HG03135 (cell line): ENCODE measurements around the gene TCL1B.

ENCODE experiments used
- ATAC-seq: cut with Tn5 transposase; IDR thresholded peaks from one replicate; pipeline ENCODE4 v1.9.1; 2021; ENCODE audit warnings: mild to moderate bottlenecking, moderate library complexity; ENCODE audit not compliant: unreplicated experiment

The TCL1B gene

GRCh38 chr14:95700221-95700976, 14.2 kb downstream of the TCL1B start:
- no peak for ATAC-seq

- ATAC-seq, result no peak
Measured at GRCh38 chr14:95701846-95702221, 15.6 kb downstream of the TCL1B start.

- ATAC-seq, result no peak
Measured at GRCh38 chr14:95703341-95703740, 17.1 kb downstream of the TCL1B start.

- ATAC-seq, result no peak
Measured at GRCh38 chr14:95703805-95704204, 17.6 kb downstream of the TCL1B start.

- ATAC-seq, result no peak
Measured at GRCh38 chr14:95705518-95705917, 19.3 kb downstream of the TCL1B start.

GRCh38 chr14:95707327-95707726, 21.1 kb downstream of the TCL1B start:
- ATAC-seq, result no peak

GRCh38 chr14:95710106-95710505, 23.9 kb downstream of the TCL1B start:
- no peak for ATAC-seq

GRCh38 chr14:95711476-95712176, 25.4 kb downstream of the TCL1B start:
- ATAC-seq, result no peak

- ATAC-seq, result no peak
Measured at GRCh38 chr14:95712398-95712797, 26.2 kb downstream of the TCL1B start.

GRCh38 chr14:95713596-95714371, 27.6 kb downstream of the TCL1B start, which contains the start of gene TCL1A:
Gene TCL1A (minus strand): TSS chr14:95714125. CDS start chr14:95714066, 59 bp downstream.
- peak; percentile 81 for ATAC-seq

GRCh38 chr14:95722525-95723190, 36.4 kb downstream of the TCL1B start:
- ATAC-seq, result no peak

GRCh38 chr14:95725685-95726336, 39.6 kb downstream of the TCL1B start:
- ATAC-seq, result peak; percentile 82

GRCh38 chr14:95727056-95727700, 41.0 kb downstream of the TCL1B start:
- ATAC-seq, result no peak

GRCh38 chr14:95729402-95730028, 43.3 kb downstream of the TCL1B start:
- peak; percentile 46 for ATAC-seq

GRCh38 chr14:95730126-95730525, 43.9 kb downstream of the TCL1B start:
- no peak for ATAC-seq

- ATAC-seq, result no peak
Measured at GRCh38 chr14:95733212-95733611, 47.0 kb downstream of the TCL1B start.

- no peak for ATAC-seq
Measured at GRCh38 chr14:95739356-95739755, 53.1 kb downstream of the TCL1B start.

GRCh38 chr14:95741038-95741490, 54.8 kb downstream of the TCL1B start:
- no peak for ATAC-seq

GRCh38 chr14:95741781-95742180, 55.6 kb downstream of the TCL1B start:
- ATAC-seq, result no peak
